Stimulated activated CD8-positive, alpha-beta memory T cell treated with anti-CD3 and anti-CD28 coated beads, Interleukin-4, amount 100 ng/mL, for 24 hours (primary cell): Measurements from ENCODE around the gene SPA17.

Experiments
- DNase-seq: peaks from one replicate; pipeline ENCODE4 v3.0.0-alpha.2; 2020; ENCODE audit warnings: low read depth

Gene SPA17

GRCh38 chr11:124662106-124662505 lies 11.6 kb upstream of the SPA17 start:
- no peak for DNase-seq

- DNase-seq = no peak
These were observed 9.8 kb upstream of the SPA17 start for GRCh38 chr11:124663861-124664260.

- no peak for DNase-seq
These were observed 6.1 kb upstream of the SPA17 start for GRCh38 chr11:124667601-124668000.

- DNase-seq = no peak
These were observed 4.5 kb upstream of the SPA17 start for GRCh38 chr11:124669193-124669592.

GRCh38 chr11:124670732-124671131 lies 3.0 kb upstream of the SPA17 start:
- DNase-seq = no peak

- no peak for DNase-seq
These were observed 1.0 kb upstream of the SPA17 start for GRCh38 chr11:124672536-124673215.

GRCh38 chr11:124674168-124674517 lies 439 bp downstream of the SPA17 start:
- DNase-seq = no peak

- DNase-seq = no peak
These were observed 867 bp downstream of the SPA17 start for GRCh38 chr11:124674571-124674970.

GRCh38 chr11:124676386-124676785 lies 2.7 kb downstream of the SPA17 start:
- no peak for DNase-seq

GRCh38 chr11:124678416-124678815 lies 4.7 kb downstream of the SPA17 start:
- DNase-seq = no peak

GRCh38 chr11:124681421-124681820 lies 7.7 kb downstream of the SPA17 start:
- DNase-seq = no peak

GRCh38 chr11:124682443-124682842 lies 8.7 kb downstream of the SPA17 start:
- DNase-seq = no peak

GRCh38 chr11:124693142-124693541 lies 19.4 kb downstream of the SPA17 start:
- DNase-seq = no peak

GRCh38 chr11:124699547-124699946 lies 25.8 kb downstream of the SPA17 start:
- DNase-seq = no peak

GRCh38 chr11:124700028-124700427 lies 26.3 kb downstream of the SPA17 start:
- DNase-seq = no peak

GRCh38 chr11:124707829-124708228 lies 34.1 kb downstream of the SPA17 start:
- DNase-seq = no peak

- DNase-seq = no peak
These were observed 38.7 kb downstream of the SPA17 start for GRCh38 chr11:124712392-124712791.

- no peak for DNase-seq
These were observed 42.9 kb downstream of the SPA17 start for GRCh38 chr11:124716591-124716990.

- no peak for DNase-seq
These were observed 43.7 kb downstream of the SPA17 start for GRCh38 chr11:124717421-124717785.

- DNase-seq = peak; percentile 2
These were observed 44.3 kb downstream of the SPA17 start for GRCh38 chr11:124717786-124718651.

GRCh38 chr11:124718801-124719200 lies 45.1 kb downstream of the SPA17 start:
- DNase-seq = no peak

GRCh38 chr11:124719534-124719933 lies 45.8 kb downstream of the SPA17 start:
- no peak for DNase-seq

- DNase-seq = no peak
These were observed 48.5 kb downstream of the SPA17 start for GRCh38 chr11:124722176-124722575.
